ENCODE measurements around the gene OR10AG1.

DNA sequence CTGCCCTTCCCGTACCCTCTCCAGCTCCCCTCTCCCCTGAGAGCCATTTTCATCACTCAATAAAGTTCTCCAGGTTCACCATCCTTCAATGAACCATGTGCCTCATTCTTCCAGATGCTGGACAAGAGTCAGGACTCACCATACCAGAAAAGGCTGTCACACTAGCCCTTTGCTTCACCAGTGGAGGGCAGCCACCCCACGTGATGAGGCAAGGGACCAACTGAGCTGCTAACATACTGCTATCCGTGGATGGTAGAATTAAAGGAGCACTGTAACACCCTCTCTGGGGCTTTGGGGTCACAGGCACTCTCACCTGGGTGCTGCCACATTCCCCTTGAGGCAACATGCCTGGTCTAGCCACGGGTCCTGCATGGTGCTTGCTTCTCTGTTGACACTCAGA lies 20.4 kb downstream of the OR10AG1 start:
- TF ChIP-seq POLR2A (IDR thresholded peaks at IDR 0.05): no peak
- TF ChIP-seq, protein P1, sequence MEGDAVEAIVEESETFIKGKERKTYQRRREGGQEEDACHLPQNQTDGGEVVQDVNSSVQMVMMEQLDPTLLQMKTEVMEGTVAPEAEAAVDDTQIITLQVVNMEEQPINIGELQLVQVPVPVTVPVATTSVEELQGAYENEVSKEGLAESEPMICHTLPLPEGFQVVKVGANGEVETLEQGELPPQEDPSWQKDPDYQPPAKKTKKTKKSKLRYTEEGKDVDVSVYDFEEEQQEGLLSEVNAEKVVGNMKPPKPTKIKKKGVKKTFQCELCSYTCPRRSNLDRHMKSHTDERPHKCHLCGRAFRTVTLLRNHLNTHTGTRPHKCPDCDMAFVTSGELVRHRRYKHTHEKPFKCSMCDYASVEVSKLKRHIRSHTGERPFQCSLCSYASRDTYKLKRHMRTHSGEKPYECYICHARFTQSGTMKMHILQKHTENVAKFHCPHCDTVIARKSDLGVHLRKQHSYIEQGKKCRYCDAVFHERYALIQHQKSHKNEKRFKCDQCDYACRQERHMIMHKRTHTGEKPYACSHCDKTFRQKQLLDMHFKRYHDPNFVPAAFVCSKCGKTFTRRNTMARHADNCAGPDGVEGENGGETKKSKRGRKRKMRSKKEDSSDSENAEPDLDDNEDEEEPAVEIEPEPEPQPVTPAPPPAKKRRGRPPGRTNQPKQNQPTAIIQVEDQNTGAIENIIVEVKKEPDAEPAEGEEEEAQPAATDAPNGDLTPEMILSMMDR (IDR thresholded peaks at IDR 0.05): no peak
